MCF 10A (cell line): ENCODE measurements around the gene COX19. TPM values are rescaled to one million over a fixed set of nuclear protein-coding genes. Genes with fewer than 3 reads are reported as not detected.

Experiments
- BruUV-seq: library from RNA; stranded (reverse); fragments of 400-500 nt; replicated peaks from 2 replicates; lab custom pipeline; 2021; lab: Mats Ljungman, UMichigan
- CTCF ChIA-PET: fragments of 300-600 bp; sonication (Branson Sonifier 250); formaldehyde crosslinking; extraction: SDS; loops from one replicate; lab custom pipeline; 2021; ENCODE audit warnings: antibody characterized with exemption, inconsistent platforms; lab: Yijun Ruan, JAX
- POLR2A ChIA-PET: fragments of 300-600, 350-650 bp; sonication (Branson Sonifier 250); formaldehyde crosslinking; extraction: SDS; loops from one replicate; lab custom pipeline; 2020; ENCODE audit warnings: antibody characterized with exemption, inconsistent platforms; lab: Yijun Ruan, JAX
- DNase-seq: peaks from one replicate; pipeline ENCODE4 v3.0.0-alpha.2; 2018; ENCODE audit not compliant: unreplicated experiment
- H3K27ac Mint-ChIP-seq: one replicate; pipeline ENCODE4 v1.8.0; 2022; ENCODE audit warnings: mild to moderate bottlenecking, low read depth, mixed read lengths; ENCODE audit not compliant: unreplicated experiment
- H3K27me3 Mint-ChIP-seq: one replicate; pipeline ENCODE4 v1.8.0; 2022; ENCODE audit warnings: mixed read lengths; ENCODE audit not compliant: insufficient read depth, unreplicated experiment
- H3K36me3 Mint-ChIP-seq: one replicate; pipeline ENCODE4 v1.8.0; 2022; ENCODE audit warnings: mild to moderate bottlenecking, moderate library complexity, mixed read lengths; ENCODE audit not compliant: insufficient read depth, unreplicated experiment
- H3K4me1 Mint-ChIP-seq: one replicate; pipeline ENCODE4 v1.8.0; 2022; ENCODE audit warnings: mixed read lengths; ENCODE audit not compliant: insufficient read depth, unreplicated experiment
- H3K4me3 Mint-ChIP-seq: one replicate; pipeline ENCODE4 v1.8.0; 2022; ENCODE audit warnings: mild to moderate bottlenecking, moderate library complexity, mixed read lengths; ENCODE audit not compliant: unreplicated experiment
- H3K9me3 Mint-ChIP-seq: one replicate; pipeline ENCODE4 v1.8.0; 2022; ENCODE audit warnings: mixed read lengths; ENCODE audit not compliant: unreplicated experiment
- CTCF ChIP-seq: fragments of 200-600 bp; IDR thresholded peaks from one replicate; pipeline ENCODE4 v1.8.0; 2022; ENCODE audit warnings: antibody characterized with exemption, mild to moderate bottlenecking; ENCODE audit not compliant: unreplicated experiment
- intact Hi-C: fragments of 100-400 bp; cut with micrococcal nuclease; formaldehyde crosslinking; loops from 2 replicates; pipeline ENCODE4 v1.14.1; 2022
- total RNA-seq: library from RNA; stranded (reverse); gene quantifications from 2 replicates; pipeline ENCODE4 v1.2.3, GENCODE V29; 2022

Gene COX19
- total RNA-seq, 1 experiment from 2014 or later, result 16.5 TPM

- Mint-ChIP-seq H3K9me3 (no peaks in the 10 kb centered on the region), H3K4me3 (no peak overlapping the region), H3K4me1 (no peaks in the 10 kb centered on the region), H3K27me3 (no peaks in the 10 kb centered on the region), H3K27ac (no peak overlapping the region), H3K36me3 (no peaks in the 10 kb centered on the region)
- DNase-seq, result no peak
- CTCF ChIA-PET, result interaction anchor here (0.6 to 1.3 kb wide), 3 partner anchors 8 to 190 kb away, joined by 3 to 4 read pairs (median 3); no protein-coding TSS in a partner anchor
- TF ChIP-seq CTCF, result no peak
- intact Hi-C loops, result no loop called here
- BruUV-seq, result no TSS peak
- POLR2A ChIA-PET, result no interaction called here
These were observed 9.2 kb upstream of the COX19 start for GRCh38 chr7:984361-985126.

- Mint-ChIP-seq H3K4me3 (no peak overlapping the region), H3K36me3 (no peaks in the 10 kb centered on the region), H3K27ac (no peak overlapping the region), H3K9me3 (no peaks in the 10 kb centered on the region), H3K27me3 (no peaks in the 10 kb centered on the region), H3K4me1 (no peaks in the 10 kb centered on the region)
- CTCF ChIA-PET, result interaction anchor here (1.1 to 3.3 kb wide), 2 partner anchors 9 kb away, joined by 3 to 26 read pairs; no protein-coding TSS in a partner anchor
- POLR2A ChIA-PET, result no interaction called here
- no peak for TF ChIP-seq CTCF
- BruUV-seq, result no TSS peak
- intact Hi-C loops, result no loop called here
- no peak for DNase-seq
These were observed 8.3 kb upstream of the COX19 start for GRCh38 chr7:983616-984071.

GRCh38 chr7:983004-983615 is 7.8 kb upstream of the COX19 start, which contains the start of gene CYP2W1:
TSS of gene CYP2W1 (plus strand) at chr7:983181. CDS start at chr7:983212, 31 bp downstream.
- TF ChIP-seq CTCF, result no peak
- intact Hi-C loops, result no loop called here
- Mint-ChIP-seq H3K27ac (no peak within 1 kb of the TSS), H3K4me3 (no peak within 1 kb of the TSS), H3K36me3 (peaks cover 2% of the 10 kb centered on the region), H3K4me1 (no peaks in the 10 kb centered on the region), H3K9me3 (no peaks in the 10 kb centered on the region), H3K27me3 (no peaks in the 10 kb centered on the region)
- POLR2A ChIA-PET, result no interaction called here
- CTCF ChIA-PET, result interaction anchor here (0.6 to 3.3 kb wide), 3 partner anchors 8 to 193 kb away, joined by 3 to 26 read pairs (median 3); no protein-coding TSS in a partner anchor
- DNase-seq, result no peak
- no TSS peak for BruUV-seq

- H3K36me3 Mint-ChIP-seq, result peaks cover 5% of the 10 kb centered on the region
- H3K27me3 Mint-ChIP-seq, result no peaks in the 10 kb centered on the region
- no peak overlapping the region for H3K4me3 Mint-ChIP-seq
- DNase-seq, result no peak
- intact Hi-C loops, result no loop called here
- ChIA-PET CTCF (interaction anchor here (0.6 to 3.3 kb wide), 3 partner anchors 10 to 201 kb away, joined by 3 to 26 read pairs (median 4); no protein-coding TSS in a partner anchor), POLR2A (no interaction called here)
- H3K9me3 Mint-ChIP-seq, result no peaks in the 10 kb centered on the region
- no peaks in the 10 kb centered on the region for H3K4me1 Mint-ChIP-seq
- no TSS peak for BruUV-seq
- no peak overlapping the region for H3K27ac Mint-ChIP-seq
- TF ChIP-seq CTCF, result no peak
These were observed 7.2 kb upstream of the COX19 start for GRCh38 chr7:982511-983003.
